Right ventricle myocardium superior (tissue), 1 donor: ENCODE data around the gene ZNF652. TPM values are rescaled to one million over a fixed set of nuclear protein-coding genes. Genes with fewer than 3 reads are reported as not detected.

ENCODE experiments used
- ATAC-seq: fragments of 200-7000 bp; cut with Tn5 transposase; one replicate; pipeline ENCODE4 v1.9.1; 2020; ENCODE audit warnings: mild to moderate bottlenecking; ENCODE audit not compliant: poor library complexity
- DNase-seq: peaks from one replicate; pipeline ENCODE4 v3.0.0-alpha.2; 2020
- intact Hi-C: fragments of 100-400 bp; cut with DNase I; formaldehyde crosslinking; loops from one replicate; pipeline ENCODE4 v1.11.2; 2022
- total RNA-seq: library from RNA; stranded (reverse); fragmentation: NEBNext Ultra II Directional; extraction: Animal tissue kit (Norgen Biotek cat#: 25700); gene quantifications from one replicate; pipeline ENCODE4 v1.2.1, GENCODE V29; 2021
- donor health status: DM: no; HTN: yes; CAD: no; lungs with severe emphysema.

ZNF652 gene
- total RNA-seq, 1 donor from 2014 or later, result 18.6 TPM

DNA sequence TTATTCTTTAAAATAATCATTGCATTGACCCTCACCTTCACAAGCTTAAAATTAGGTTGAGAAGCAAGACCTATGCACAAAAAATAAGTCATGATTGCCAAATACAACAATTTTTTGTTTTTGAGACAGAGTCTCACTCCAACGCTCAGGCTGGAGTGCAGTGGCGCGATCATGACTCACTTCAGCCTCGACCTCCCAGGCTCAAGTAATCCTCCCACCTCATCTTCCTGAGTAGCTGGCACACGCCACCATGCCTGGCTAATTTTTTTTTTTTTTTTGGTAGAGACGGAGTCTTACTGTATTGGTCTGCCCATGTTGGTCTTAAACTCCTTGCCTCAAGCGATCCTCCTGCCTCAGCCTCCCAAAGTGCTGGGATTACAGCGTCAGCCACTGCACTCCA is 24.2 kb downstream of the ZNF652 start:
- intact Hi-C loops, result no loop called here
- no peak for DNase-seq
- ATAC-seq, result no peak

DNA sequence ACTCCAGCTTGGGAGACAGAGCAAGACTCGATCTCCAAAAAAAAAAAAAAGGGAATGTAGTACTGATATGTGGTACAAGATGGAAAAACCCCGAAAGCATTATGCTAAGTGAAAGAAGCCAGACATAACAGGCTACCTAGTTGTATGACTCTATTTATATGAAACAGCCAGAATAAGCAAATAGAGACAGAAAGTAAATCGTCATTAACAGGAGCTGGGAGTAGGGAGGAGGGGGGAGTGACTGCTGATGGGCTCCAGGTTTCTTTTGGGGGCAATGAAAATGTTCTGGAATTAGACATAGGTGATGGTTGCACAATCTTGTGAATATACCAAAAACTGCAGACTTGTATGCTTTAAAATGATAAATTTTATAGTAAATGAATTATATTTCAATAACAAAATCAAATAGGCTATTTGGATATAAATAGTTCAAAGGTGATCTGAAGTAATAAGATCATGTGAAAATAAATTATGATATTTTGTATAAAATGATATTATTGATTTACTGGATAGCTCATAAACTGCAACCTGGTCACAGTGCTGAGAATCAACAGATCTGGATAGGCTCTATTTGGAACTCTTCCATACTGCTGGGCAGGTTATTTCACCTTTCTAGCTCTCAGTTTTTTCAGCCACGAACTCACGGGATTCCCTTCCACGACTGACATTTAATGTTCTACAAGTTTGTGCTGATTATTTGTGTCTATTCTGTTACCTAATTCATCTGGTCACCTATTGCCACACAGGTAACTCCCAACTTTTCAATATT is 27.1 kb downstream of the ZNF652 start:
- ATAC-seq, result no peak
- intact Hi-C loops, result no loop called here
- DNase-seq, result no peak

DNA sequence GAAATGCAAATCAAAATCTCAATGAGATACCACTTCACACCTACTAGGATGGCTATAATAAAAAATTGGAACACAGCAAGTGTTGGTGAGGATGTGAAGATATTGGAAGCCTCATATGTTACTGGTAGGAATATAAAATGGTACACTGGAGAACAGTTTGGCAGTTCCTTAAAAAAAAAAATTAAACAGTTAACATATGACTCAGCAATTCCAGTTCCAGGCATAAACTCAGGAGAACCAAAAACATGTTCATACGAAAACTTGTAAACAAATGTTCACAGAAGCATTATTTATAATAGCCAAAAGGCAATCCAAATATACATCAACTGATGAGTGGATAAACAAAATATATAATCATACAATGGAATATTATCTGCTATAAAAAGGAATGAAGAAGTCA is 28.2 kb downstream of the ZNF652 start:
- ATAC-seq (no peak), DNase-seq (no peak)
- intact Hi-C loops, result no loop called here

DNA sequence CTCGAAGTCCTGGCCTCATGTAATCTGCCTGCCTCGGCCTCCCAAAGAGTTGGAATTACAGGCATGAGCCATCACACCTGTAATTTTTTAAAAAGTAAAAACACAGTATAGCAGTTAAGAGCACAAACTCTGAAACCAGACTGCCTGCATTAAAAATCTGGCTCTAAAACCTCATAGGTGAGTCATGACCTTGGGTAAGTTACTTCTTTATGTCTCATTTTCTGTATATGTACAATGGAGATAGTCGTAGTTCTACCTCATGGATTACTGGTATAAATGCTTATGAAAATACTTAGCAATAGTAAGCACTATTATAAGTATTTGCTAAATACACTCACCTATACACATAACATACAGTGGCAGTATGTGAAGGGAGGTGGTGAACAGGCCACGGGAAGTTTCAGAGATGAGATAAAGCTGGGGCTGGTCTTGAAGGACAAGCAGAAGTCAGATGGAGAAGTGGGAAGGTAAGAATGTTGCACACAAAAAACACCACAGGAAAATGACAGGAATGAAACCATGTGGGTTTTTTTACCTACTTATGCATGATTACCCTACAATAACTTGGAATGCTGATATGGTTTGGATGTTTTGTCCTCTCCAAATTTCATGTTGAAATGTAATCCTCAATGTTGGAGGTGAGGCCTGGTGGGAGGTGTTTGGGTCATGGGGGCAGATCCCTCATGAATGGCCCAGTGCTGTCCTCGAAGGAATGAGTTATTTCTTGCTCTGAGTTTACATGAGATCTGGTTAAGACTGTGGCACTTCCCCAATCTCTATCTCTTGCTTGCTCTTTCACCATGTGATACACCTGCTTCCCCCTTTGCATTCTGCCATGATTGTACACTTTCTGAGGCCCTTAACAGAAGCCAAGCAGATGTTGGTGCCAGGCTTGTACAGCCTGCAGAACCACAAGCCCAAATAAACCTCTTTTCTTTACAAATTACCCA is 33.9 kb downstream of the ZNF652 start:
- ATAC-seq, result no peak
- intact Hi-C loops, result no loop called here
- DNase-seq, result no peak

DNA sequence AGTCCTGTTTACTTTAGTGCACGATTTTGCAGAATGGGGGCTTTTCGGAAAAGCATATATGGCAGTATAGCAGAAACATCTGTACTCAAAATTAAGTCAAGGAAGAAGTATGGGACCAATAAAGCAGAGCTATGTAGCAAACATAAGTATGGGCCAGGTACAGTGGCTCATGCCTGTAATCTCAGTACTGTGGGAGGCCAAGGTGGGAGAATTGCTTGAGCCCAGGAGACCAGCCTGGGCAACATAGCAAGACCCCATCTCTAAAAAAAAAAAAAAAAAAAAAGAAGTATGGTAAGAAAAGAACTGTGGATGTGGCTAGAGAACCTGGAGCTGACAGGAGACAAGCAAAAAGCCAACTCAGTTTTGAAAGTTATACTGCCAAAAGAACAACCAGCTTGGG is 36.1 kb downstream of the ZNF652 start:
- ATAC-seq (no peak), DNase-seq (no peak)
- intact Hi-C loops, result no loop called here

DNA sequence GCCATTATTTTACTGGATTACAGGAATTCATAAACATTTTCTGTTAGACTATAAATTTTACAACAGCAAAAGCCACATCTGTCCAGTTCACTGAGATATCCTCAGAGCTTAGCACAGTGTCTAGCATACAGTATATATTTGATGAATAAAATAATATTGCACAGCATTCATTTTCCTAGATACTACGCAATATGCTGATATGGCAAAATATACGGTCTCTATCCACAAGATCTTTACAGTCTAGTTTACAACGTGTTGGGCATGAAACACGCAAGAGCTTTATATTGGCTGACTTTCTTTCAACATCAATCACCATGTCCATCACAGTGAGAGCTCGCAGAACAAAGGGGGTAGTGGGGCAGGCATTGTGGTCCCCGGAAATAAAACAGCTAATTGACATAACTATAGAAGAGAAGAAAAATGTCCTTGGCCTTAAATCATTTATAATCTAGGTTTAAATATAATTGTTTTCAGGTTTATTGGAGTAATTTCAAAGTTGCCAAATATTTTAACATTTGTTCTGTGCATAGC is 43.5 kb downstream of the ZNF652 start:
- intact Hi-C loops, result loop anchor here (5.0 kb wide), 1 partner anchor 239 kb away; no protein-coding TSS in a partner anchor
- no peak for DNase-seq
- no peak for ATAC-seq

DNA sequence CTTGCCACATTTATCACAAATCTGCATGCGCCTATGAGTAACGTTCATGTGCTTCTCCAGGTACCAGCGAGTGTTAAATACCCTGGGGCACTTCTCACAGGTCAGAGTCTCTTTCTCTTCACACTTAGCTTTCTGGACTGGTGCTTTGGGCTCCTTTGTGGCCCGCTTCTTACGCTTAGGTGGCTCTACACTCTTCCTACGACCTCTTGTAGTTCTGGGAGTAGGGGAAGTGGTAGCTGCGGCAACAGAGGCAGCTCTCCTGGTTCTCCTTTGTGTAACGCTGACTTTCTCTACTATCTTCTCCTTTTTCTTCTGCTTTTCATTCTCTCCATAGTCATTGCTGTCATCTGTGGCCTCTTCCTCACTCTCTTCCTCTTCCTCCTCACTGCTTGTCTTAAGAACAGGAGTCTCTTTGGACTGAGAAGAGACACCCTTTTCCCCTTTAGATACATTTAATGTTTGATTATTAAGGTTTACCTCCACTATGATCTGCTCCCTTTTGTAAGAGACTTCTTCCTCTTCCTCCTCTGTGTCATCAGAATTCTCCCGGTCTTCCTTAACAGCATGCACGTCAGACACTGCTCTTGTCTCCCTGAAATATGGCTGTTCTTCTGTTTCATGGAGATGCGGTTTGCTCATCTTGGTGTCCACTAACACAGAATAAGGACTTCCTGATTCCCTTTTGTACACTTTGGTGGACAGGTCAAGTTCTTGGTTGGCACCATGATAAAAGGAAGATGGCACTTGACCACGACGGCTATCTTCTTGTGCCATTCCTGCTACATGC is 45.0 kb downstream of the ZNF652 start:
- DNase-seq (no peak), ATAC-seq (no peak)
- intact Hi-C loops, result loop anchor here (5.0 kb wide), 1 partner anchor 240 kb away; no protein-coding TSS in a partner anchor

DNA sequence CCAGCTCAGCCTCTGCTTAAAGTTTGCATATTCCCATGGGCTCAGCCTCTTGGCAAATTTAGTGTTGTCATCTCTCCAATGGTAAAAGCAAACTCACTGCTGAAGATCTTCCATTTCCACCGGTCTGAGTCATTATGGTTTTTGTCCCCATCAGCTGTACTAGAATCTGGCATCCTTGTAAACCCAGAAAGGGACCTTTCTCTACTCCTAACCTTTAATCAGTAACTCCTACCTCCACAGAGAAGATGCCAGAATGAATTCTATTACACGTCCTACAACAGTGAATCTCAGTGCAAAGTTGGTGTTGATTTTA is 45.8 kb downstream of the ZNF652 start:
- ATAC-seq (no peak), DNase-seq (no peak)
- intact Hi-C loops, result loop anchor here (5.0 kb wide), 1 partner anchor 241 kb away; no protein-coding TSS in a partner anchor

DNA sequence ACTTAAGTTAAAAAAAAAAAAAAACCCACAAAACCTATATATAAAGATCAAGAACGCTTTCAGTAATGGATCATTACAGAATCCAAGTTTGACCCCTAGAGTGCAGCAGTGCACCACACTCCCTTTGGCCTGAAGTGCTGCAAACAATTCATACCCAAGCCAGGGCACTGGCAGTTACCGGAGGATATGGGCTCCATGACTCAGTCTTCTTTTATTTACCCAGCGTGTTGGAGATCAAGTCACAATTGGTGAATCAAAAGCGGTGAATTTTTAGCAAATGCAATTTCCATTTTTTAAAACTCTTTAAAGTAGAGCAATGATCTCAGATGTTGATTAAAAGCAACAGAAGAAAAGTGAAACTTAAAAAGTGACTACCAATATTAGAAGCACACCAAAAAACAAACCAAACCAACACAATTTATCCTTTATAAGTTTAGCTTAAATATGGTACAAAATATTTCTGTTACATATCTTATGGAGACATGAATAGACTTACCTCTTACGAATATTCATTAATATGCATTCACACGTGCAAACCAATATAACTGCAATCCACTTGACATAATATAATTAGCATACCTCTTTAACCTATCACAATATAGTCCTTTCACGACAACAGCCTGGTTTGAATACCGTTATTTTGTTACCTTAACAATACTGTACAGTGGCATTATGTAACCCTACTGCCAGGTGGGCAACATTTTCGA is 46.3 kb downstream of the ZNF652 start:
- peak; percentile 99 for ATAC-seq
- intact Hi-C loops, result loop anchor here (1.0 to 5.0 kb wide), 2 partner anchors 80 to 242 kb away; no protein-coding TSS in a partner anchor
- DNase-seq, result peak; percentile 68

DNA sequence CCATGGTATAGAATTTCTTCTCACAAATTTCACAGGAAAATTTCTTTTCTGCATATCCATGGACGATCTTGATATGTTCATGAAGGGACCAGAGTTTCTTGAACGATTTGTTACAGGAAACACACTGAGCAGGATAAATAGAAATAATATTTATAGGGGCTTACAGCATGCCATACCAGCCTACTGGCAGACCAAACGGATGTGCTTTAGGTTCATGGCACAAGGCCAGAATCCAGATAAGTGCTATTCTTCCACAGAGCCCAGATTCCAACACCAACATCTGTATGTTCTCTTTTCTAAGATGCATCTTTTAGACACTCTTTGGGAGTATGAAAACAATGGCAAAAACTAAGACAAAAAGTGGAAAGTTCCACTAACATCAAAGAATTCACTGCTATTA is 49.3 kb downstream of the ZNF652 start:
- DNase-seq (no peak), ATAC-seq (no peak)
- intact Hi-C loops, result no loop called here

DNA sequence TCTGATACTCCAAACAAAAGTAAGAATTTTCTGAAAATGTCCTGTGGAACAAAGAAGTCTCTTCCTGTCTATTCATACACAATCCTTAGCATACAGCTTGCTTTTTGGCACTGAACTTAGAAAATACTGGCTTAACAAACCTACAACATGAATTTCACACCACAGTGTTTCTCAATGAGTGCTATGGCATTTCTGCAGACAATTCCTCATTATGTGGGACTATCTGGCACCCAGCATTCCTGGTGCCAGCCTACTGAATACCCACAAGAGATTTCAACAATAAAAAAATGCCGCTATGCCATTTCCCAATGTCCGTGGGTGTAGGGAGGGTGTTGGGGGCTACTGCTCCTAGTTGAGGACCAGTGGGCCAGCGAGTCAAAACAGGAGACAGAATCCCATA is 62.1 kb downstream of the ZNF652 start:
- DNase-seq, result no peak
- ATAC-seq, result no peak
- intact Hi-C loops, result loop anchor here (10.0 kb wide), 1 partner anchor 115 kb away; no protein-coding TSS in a partner anchor

DNA sequence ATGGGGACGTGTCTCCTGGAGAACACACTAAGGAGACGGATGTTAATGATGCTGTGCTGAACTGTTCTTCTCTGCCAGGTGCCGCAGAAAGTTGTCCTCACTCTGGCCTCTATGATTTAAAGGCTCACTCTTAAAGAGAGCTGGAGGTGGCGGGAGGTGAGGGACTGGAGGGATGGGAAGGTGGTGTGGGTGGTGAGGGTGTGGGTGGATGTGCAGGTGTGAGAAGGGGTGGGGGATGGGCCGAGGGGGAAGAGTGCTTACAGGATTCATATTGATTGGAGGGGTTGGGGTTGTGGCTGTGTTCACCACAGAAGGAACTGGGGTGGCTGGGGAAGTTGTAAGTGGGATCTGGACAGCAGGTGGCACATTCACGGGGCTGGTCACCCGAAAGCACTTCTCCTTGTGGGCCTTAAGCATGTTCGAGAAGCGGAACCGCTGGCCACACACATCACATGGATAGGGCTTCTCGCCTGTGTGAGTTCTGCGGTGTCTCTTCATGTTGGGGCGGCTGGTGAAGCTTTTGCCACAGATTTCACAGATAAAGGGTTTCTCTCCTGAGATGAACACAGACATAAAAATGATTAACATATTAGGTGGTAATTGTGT is 63.6 kb downstream of the ZNF652 start:
- ATAC-seq (no peak), DNase-seq (no peak)
- intact Hi-C loops, result loop anchor here (10.0 kb wide), 1 partner anchor 114 kb away; no protein-coding TSS in a partner anchor

DNA sequence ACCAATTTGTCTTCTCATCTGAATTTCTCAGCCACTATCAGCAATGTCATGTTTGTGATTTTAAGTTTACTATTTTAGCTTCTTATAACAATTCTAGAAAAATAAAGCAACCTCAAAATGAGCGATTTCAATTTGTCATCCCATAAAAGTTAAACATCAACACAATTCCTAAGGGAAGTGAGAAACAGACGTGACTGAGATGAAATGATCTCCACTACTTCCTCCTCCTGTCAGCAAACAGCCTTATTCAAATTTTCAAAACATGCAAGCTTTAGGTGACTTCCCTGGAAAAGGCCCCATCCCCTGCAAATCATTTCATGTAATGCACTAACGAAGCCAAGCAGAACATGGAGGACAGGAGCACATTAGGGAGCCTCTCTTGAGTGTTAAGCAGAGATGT is 64.9 kb downstream of the ZNF652 start:
- DNase-seq (no peak), ATAC-seq (no peak)
- intact Hi-C loops, result loop anchor here (10.0 kb wide), 1 partner anchor 112 kb away; no protein-coding TSS in a partner anchor

DNA sequence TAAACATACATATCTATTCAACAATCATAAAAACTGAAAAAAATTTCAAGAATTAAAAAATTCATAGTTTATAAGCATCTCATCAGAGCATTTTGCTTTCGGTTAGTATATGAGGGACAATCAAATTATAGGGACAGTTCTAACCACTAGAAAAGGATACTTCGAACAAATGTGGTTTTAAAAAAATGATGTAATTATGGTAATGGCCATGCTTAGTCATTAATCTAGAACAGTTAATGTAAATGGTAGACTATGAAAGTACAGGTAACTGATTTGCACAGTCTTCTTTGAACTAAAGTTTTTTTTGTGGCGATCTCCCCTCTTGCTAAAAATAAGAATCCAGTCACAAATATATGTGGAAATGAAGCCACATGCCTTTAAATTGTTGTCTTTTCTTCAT is 67.9 kb downstream of the ZNF652 start:
- DNase-seq, result no peak
- intact Hi-C loops, result loop anchor here (5.0 to 10.0 kb wide), 2 partner anchors 67 to 109 kb away; no protein-coding TSS in a partner anchor
- ATAC-seq, result no peak

DNA sequence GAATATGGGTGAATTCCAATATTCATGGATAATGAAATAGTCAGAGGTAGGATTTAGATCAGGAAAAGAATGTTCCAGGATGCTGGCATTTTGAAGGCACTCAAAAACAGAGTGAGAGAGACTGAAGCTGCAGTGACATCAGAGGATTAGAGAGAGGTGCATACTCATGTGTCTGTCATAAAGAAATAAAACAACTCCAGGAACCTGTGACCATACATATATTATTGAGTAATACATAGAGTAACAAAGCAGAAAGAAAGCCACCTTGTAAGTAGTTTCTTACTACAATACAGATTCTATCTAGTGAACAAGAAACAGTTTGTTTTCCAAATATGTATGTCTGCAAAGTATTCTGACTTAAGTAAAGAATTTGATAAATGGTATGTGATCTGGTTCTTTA is 69.1 kb downstream of the ZNF652 start:
- no peak for ATAC-seq

DNA sequence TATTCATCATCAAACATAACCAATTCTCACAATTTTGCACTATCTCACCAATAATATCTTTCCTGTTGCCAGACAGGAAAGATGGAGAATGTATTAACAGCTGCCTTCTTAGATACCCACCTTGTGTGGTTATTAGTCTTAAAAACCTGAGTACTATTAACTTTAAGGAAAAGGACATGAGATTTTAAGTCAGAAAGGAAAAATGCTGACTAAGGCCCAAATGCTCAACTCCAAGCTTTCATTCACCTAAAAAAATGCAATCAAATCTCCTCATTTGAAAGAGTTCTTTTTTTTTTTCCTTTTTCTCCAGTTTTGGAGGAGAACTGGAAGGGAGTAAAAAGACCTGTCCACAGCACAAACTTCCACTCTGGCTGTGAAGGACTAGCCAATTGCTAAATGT is 70.1 kb downstream of the ZNF652 start:
- intact Hi-C loops, result loop anchor here (5.0 to 10.0 kb wide), 2 partner anchors 65 to 107 kb away; no protein-coding TSS in a partner anchor
- no peak for DNase-seq
- no peak for ATAC-seq

More for the DNA sequence above, 69.1 kb downstream of the ZNF652 start:
- no peak for DNase-seq
- intact Hi-C loops, result loop anchor here (5.0 to 10.0 kb wide), 2 partner anchors 66 to 108 kb away; no protein-coding TSS in a partner anchor

DNA sequence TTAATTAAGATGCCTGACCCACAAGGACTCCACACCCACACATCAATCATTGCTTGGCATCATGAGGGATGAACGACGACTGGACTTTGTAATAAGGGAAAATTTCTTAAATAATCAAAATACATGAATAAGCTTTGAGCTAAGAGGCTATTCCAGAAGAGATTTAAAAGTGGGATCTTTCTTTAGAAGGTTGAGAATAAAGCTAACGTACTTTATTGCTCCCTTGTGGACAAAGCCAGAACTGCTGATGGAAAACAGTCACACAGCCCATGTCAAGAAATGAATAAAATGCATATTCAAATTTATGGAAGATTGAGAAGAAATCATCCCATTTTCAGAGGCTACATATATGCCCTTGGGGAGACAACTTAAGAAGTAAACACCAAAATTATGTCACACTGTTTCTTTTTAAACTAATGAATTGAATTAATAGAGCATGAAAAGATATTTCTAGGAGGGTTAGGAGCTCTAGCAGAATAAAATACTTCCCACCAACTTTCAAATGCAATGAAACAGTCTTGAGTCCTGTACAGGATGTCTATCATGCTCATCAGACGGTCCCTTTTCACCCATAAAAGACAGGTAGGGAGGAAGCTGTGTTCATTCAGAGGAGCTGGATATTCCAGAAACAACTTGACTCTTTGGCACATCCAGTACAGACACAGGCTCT is 71.2 kb downstream of the ZNF652 start:
- DNase-seq (no peak), ATAC-seq (peak; percentile 39)
- intact Hi-C loops, result loop anchor here (5.0 to 10.0 kb wide), 2 partner anchors 64 to 106 kb away; no protein-coding TSS in a partner anchor
